Right lung (tissue), 5 donors: ENCODE measurements around the gene LSM4. TPM values are rescaled to one million over a fixed set of nuclear protein-coding genes. Genes with fewer than 3 reads are reported as not detected.

Experiments used
- DNase-seq, 2 donors: peaks; one replicate each; pipeline ENCODE4 v3.0.0-alpha.2; 2013
- polyA plus RNA-seq, 5 donors: library from polyadenylated mRNA; unstranded; fragments of 120-200 nt; gene quantifications; one replicate each; pipeline versions ENCODE4 v1.2.1 to v1.2.3, GENCODE V29; 2013; ENCODE audit warnings: inconsistent platforms in 1 of 5, low replicate concordance in 1 of 5; ENCODE audit not compliant: insufficient read length in 5 of 5, insufficient read depth in 1 of 5

Gene LSM4
- polyA plus RNA-seq, 5 donors: 73.3 to 103 (median 79.9) TPM

GRCh38 chr19:18313398-18313797, 9.5 kb downstream of the LSM4 start:
- DNase-seq: no peak

DNA sequence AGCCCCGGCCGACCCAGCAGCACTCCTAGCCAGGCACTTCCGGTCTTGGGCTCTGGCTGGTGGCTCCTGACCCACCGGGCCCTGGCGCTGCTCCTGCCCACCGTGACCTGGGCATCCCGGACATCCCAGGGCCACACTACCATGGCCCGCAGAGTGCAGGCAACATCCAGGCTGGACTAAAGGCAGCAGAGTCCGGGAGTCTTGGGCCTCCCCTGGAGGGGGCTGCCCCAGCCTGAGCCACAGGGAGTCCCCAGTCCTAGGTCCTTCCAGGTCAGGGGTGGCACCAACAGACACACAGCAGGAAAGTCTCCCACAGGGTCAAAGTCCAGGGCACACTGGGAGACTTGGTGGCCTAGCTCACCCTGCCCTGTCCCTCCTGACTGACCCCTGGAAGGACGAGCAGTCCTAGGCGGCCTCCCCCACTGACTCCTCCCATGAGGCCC, 10.8 kb downstream of the LSM4 start:
- no peak for DNase-seq

- DNase-seq: no peak
Observed at GRCh38 chr19:18311502-18312091, 11.3 kb downstream of the LSM4 start.

GRCh38 chr19:18310966-18311365, 11.9 kb downstream of the LSM4 start:
- no peak for DNase-seq

GRCh38 chr19:18310118-18310909, 12.6 kb downstream of the LSM4 start:
- no peak for DNase-seq

DNA sequence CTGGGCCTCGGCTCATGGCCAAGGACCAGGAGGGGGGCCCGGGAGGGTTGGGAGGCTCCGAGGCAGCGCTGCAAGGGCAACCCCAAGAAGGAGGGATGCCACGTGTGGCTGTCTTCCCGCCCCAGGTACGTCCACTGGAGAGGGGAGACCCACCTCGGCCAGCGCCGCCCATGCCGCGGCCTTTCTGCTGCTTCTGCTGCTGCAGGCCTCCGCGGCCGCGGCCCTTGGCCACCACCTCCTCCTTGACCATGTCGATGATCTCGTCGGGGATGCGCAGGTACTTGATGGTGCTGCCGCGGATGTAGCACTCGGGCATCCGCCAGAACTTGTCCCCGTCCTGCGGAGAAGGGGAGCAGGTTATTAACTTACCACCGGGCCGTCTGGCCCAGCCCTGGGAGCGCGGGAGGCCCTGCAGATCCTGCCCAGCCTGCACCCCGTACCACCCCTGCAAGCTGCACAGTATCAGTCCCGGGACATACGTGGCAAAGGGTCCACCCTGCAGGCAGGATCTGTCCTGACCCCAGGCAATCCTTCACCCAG, 13.3 kb downstream of the LSM4 start:
- no peak for DNase-seq

GRCh38 chr19:18308948-18309325, 13.9 kb downstream of the LSM4 start:
- DNase-seq: no peak

GRCh38 chr19:18308051-18308947, 14.6 kb downstream of the LSM4 start:
- no peak for DNase-seq

DNA sequence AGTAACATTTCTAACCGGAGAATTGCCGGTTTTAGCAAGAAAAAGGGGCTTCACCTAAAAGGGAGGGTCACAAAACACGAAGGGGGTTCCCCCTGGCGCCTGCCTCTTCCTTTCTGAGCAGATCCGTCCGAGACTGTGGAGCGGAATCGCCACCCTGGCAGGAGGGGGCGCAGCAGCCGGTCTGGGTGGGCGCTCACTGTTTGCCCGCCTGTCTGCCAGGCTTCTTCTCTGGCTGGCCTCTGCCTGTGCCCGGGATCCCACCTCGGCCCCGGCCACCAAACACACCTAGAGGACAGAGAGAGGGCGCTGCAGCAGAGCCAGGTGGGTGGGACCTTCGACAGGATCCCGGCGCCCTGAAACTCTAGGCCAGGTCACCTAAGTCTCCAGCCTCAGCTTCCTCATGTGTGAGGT, 15.6 kb downstream of the LSM4 start:
- DNase-seq: no peak

DNA sequence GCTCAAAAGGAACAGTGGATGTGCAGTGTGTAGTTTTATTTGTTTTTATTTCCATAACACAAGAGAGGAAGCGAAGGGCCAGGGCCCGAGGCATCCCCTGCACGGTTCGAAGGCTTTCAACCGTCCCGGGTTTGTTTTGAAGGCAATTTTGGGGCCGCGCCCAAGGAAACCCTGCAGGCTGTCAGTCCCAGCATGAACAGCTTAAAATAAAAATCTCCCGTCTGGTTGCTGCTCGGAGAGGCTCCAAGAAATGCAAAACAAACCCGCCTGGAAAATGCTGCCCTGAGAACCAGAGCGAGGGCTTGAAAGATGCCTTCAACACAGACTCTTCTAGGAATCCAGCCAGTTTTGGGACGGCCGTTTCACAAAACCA, 16.0 kb downstream of the LSM4 start:
- DNase-seq: no peak

DNA sequence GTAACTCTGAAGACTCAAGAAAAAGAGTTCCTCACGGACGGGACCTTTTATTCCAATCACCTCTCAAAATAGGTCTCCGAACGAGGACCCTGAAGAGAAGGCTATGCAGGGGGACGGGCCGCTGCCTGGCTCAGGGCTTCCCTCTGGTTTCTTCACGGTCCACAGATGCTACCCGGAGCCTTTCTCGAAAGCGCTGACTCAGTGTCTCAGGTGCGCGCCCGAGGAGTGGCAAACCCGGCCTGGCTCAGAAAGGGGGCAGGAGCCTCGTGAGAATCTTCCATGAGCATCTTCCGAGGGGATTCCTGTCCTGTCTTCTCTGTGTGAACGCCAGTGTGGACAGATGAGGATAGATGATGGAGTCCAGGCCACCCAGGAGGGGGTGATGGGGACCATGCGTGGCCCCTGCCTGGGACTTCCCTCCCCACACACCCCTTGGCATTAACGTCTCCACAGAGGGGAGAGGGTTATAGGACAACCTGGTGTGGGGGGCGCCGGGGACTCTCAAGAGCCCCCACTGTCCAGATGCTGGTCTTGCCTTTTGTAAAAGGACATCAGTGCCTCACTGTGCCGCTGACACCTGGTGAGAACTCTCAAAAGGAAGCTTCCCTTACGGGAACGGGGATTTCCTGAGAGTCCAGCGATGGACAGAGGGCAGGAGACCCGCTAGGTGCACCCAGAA, 16.5 kb downstream of the LSM4 start:
- DNase-seq: no peak

- peak; percentile 81 to 86 for DNase-seq
Observed at GRCh38 chr19:18304458-18305310, 18.2 kb downstream of the LSM4 start.

- DNase-seq: no peak
Observed at GRCh38 chr19:18304208-18304457, 18.7 kb downstream of the LSM4 start.

DNA sequence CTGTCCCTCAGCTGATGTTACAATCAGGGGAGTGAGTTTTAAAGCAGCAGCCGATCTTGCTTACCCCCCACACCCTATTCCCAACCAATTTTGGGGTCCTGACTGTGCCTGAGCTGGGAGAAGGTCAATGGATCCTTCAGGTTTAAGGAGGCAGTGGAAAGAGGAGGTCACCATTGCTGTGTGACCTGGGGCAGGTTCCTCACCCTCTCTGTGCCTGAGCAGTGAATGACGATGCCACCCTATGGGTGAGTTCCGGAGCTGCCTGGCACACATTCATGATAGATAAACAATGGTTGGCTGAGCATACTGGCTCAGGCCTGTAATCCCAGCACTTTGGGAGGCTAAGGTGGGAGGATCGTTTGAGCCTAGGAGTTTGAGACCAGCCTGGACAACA, 21.2 kb downstream of the LSM4 start:
- DNase-seq: no peak

DNA sequence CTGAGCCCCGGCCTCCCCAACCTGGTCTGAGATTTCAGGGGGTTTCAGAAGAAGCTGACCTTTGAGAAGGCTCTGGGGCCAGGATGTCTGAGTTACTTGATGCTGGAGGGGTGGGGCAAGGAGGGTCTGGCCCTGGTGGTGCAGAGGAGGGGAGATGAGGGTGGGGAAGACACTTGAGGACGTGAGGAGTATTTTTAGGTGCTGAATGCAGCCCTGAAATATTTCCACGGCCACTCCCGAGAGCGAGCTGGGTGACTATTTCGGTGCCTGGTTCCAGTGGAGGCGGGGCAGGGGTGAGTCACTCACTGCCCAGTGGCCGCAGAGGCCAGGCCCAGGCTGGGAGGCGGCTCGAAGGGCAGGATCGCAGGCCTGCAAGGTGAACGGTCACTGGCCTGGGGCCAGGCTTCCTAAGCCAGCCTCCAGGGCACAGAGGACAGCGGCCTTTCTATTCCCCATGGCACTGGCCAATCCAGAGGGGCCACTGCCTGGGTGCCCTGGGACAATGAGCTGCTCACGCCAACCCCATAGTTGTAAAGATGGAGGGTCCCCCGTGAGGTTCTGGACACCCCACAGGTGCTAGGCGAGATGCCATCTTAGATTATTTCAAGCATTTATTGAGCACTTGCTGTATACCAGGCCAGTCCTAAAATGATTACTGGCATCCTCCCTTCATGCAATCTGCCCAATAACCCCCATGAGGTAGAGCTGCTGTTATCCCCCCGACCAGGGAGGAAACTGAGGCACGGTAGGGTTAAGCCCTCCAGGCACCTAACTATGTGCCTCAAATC, 21.8 kb downstream of the LSM4 start:
- DNase-seq: no peak

- no peak for DNase-seq
Observed at GRCh38 chr19:18299654-18300053, 23.2 kb downstream of the LSM4 start.

DNA sequence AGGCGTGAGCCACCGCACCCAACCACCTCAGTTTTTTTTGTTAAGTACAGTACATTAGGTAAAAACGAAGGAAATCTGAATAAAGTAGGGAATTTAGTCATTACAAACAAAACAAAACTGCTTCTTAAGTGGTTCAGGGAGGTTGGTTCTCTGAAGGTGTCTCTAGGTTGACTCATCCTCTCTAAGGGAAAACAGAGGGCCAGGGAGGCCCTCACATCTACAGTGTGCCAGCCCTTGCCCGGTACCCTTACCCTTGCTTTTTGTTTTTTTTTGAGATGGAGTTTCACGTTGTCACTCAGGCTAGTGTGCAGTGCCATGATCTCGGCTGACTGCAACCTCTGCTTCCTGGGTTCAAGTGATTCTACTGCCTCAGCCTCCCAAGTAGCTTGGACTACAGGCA, 24.3 kb downstream of the LSM4 start:
- DNase-seq: no peak

DNA sequence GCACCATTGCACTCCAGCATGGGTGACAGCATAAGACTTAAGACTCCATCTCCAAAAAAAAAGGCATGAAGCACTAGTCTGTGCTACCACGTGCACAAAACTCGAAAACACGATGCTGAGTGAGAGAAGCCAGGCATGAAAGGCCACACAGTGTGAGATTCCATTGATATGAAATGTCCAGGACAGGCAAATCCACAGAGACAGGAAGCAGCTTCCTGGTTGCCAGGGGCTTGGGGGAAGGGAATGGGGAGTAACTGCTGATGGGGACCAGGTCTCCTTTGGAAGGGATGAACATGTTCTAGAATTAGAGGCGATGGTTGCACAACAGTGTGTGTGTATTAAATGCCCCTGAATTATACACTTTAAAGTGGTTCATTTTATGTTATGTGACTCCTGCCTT, 25.6 kb downstream of the LSM4 start:
- DNase-seq: no peak

- no peak for DNase-seq
Observed at GRCh38 chr19:18295034-18295451, 27.8 kb downstream of the LSM4 start.

DNA sequence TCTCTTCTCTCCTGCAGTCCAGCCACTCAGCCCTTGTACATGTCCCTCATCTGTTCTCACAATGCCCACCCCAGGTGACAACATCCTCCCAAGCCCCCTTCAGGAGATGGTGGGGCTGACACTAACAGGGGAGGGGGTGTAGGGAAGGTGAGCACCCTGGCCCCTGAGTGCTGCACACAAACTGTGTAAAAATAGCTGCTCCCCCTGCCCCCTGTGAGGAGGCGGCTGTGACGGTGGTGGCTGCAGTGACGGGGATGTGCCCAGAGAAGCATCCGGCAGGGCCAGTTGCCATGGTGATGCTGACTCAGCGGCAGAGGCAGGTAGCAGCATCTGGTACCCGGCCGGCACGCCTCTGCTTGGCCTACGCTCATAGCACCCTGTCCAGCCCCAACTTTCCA, 28.4 kb downstream of the LSM4 start:
- DNase-seq: no peak
